SK-N-SH (cell line): ENCODE measurements around the gene MYLK4. TPM values are rescaled to one million over a fixed set of nuclear protein-coding genes. Genes with fewer than 3 reads are reported as not detected.

ENCODE experiments used
- CTCF ChIA-PET: fragments of 300-600, 350-600 bp; formaldehyde crosslinking; extraction: SDS; loops from one replicate; lab custom pipeline; 2021; lab: Yijun Ruan, JAX
- POLR2A ChIA-PET: fragments of 350-600 bp; sonication (Branson Sonifier 250); formaldehyde crosslinking; extraction: SDS; loops from one replicate; lab custom pipeline; 2020; ENCODE audit warnings: antibody characterized with exemption, inconsistent platforms; lab: Yijun Ruan, JAX
- DNase-seq: peaks from one replicate; pipeline ENCODE4 v3.0.0; 2012
- H2AFZ ChIP-seq: fragments of 200-600 bp; sonication (generic); 2 replicates; pipeline ENCODE4 v1.8.1; 2016; ENCODE audit warnings: antibody characterized with exemption, mild to moderate bottlenecking, low read depth
- H3F3A ChIP-seq: fragments of 200-600 bp; sonication (generic); replicated peaks from 2 replicates; pipeline ENCODE3; 2016; ENCODE audit warnings: antibody characterized with exemption, mild to moderate bottlenecking; ENCODE audit not compliant: insufficient read depth
- H3K27ac ChIP-seq, 2 experiments: fragments of 200-500 bp in 1 of 2; fragments of 200-600 bp in 1 of 2; sonication (Bioruptor generic) in 1 of 2; sonication (generic), shearing (Covaris generic) in 1 of 2; 2 replicates each; pipeline versions ENCODE4 v1.5.1 to v1.6.1; 2014 to 2016; ENCODE audit warnings: low read depth in 2 of 2, inconsistent platforms in 1 of 2, low read length in 1 of 2, mild to moderate bottlenecking in 1 of 2, mixed read lengths in 1 of 2
- H3K27me3 ChIP-seq: fragments of 200-600 bp; sonication (generic), shearing (Covaris generic); 2 replicates; pipeline ENCODE4 v1.6.1; 2016; ENCODE audit warnings: mixed run types; ENCODE audit not compliant: insufficient read depth
- H3K36me3 ChIP-seq, 2 experiments: fragments of 200-500 bp in 1 of 2; fragments of 200-600 bp in 1 of 2; sonication (Bioruptor generic) in 1 of 2; sonication (generic) in 1 of 2; replicated peaks in 1 of 2; 2 replicates each; pipeline versions ENCODE3 to v1.5.1; 2014 to 2016; ENCODE audit warnings: low read length in 1 of 2, mild to moderate bottlenecking in 1 of 2; ENCODE audit not compliant: insufficient read depth in 2 of 2, control insufficient read depth in 1 of 2
- H3K4me1 ChIP-seq, 2 experiments: fragments of 200-500 bp in 1 of 2; fragments of 200-600 bp in 1 of 2; sonication (Bioruptor generic) in 1 of 2; sonication (generic), shearing (Covaris generic) in 1 of 2; 2 replicates each; pipeline versions ENCODE4 v1.5.1 to v1.6.1; 2014 to 2016; ENCODE audit warnings: low read depth in 1 of 2, low read length in 1 of 2, mixed run types in 1 of 2; ENCODE audit not compliant: insufficient read depth in 2 of 2, control insufficient read depth in 1 of 2
- H3K4me2 ChIP-seq: fragments of 200-600 bp; sonication (generic), shearing (Covaris generic); 2 replicates; pipeline ENCODE4 v1.6.1; 2017; ENCODE audit warnings: mixed run types
- H3K4me3 ChIP-seq, 2 experiments: fragments of 200-500 bp in 1 of 2; fragments of 200-600 bp in 1 of 2; sonication (Bioruptor generic) in 1 of 2; sonication (generic), shearing (Covaris generic) in 1 of 2; 2 replicates each; pipeline versions ENCODE4 v1.5.1 to v1.8.1; 2014 to 2016; ENCODE audit warnings: low read depth in 2 of 2, inconsistent platforms in 1 of 2, low read length in 1 of 2, mild to moderate bottlenecking in 1 of 2, mixed read lengths in 1 of 2, moderate library complexity in 1 of 2
- H3K79me2 ChIP-seq: fragments of 200-600 bp; sonication (generic); 2 replicates; pipeline ENCODE4 v1.8.1; 2017; ENCODE audit warnings: mild to moderate bottlenecking; ENCODE audit not compliant: insufficient read depth
- H3K9ac ChIP-seq: fragments of 200-600 bp; sonication (generic); 2 replicates; pipeline ENCODE4 v1.6.1; 2017; ENCODE audit warnings: mixed run types
- H3K9me2 ChIP-seq: fragments of 200-600 bp; sonication (generic); 2 replicates; pipeline ENCODE4 v1.6.1; 2017; ENCODE audit warnings: mixed run types
- H3K9me3 ChIP-seq: fragments of 200-600 bp; sonication (generic); 2 replicates; pipeline ENCODE4 v1.6.1; 2017; ENCODE audit warnings: mixed run types, mild to moderate bottlenecking, moderate library complexity
- H4K20me1 ChIP-seq: fragments of 200-600 bp; sonication (generic); 2 replicates; pipeline ENCODE4 v1.6.1; 2017; ENCODE audit warnings: mild to moderate bottlenecking, mixed run types; ENCODE audit not compliant: insufficient read depth
- CHD2 ChIP-seq: fragments of 150-350 bp; IDR thresholded peaks from 2 replicates; pipeline ENCODE4 v1.6.1; 2018; ENCODE audit warnings: low read length; ENCODE audit not compliant: partially characterized antibody
- ELF1 ChIP-seq: IDR thresholded peaks from 2 replicates; pipeline ENCODE4 v1.4.0; 2012
- EP300 ChIP-seq, 2 experiments: IDR thresholded peaks; 2 replicates each; pipeline versions ENCODE4 v1.4.0 to v1.6.1; 2012; ENCODE audit warnings: borderline replicate concordance in 1 of 2, low read depth in 1 of 2, low read length in 1 of 2
- FOSL2 ChIP-seq: IDR thresholded peaks from 2 replicates; pipeline ENCODE4 v1.4.0; 2012; ENCODE audit warnings: low read depth, mild to moderate bottlenecking, moderate library complexity, borderline replicate concordance
- FOXJ3 ChIP-seq: sonication (generic); formaldehyde crosslinking; IDR thresholded peaks from 2 replicates; pipeline ENCODE4 v1.5.1; 2020; ENCODE audit warnings: mild to moderate bottlenecking, missing genetic modification reagents
- GABPA ChIP-seq: IDR thresholded peaks from 2 replicates; pipeline ENCODE4 v1.4.0; 2012; ENCODE audit warnings: low read depth, mild to moderate bottlenecking
- JUND ChIP-seq: IDR thresholded peaks from 2 replicates; pipeline ENCODE4 v1.4.0; 2012
- MEF2A ChIP-seq: IDR thresholded peaks from 2 replicates; pipeline ENCODE4 v1.4.0; 2012; ENCODE audit warnings: low read depth, borderline replicate concordance
- MXI1 ChIP-seq: IDR thresholded peaks from 2 replicates; pipeline ENCODE4 v1.6.1; 2012; ENCODE audit warnings: mild to moderate bottlenecking, low read depth, low read length, improper control_type of control experiment
- NFIC ChIP-seq: IDR thresholded peaks from 2 replicates; pipeline ENCODE4 v1.4.0; 2012; ENCODE audit warnings: borderline replicate concordance
- POLR2AphosphoS5 ChIP-seq: IDR thresholded peaks from 2 replicates; pipeline ENCODE4 v1.6.1; 2012; ENCODE audit warnings: low read depth, low read length
- RAD21 ChIP-seq: IDR thresholded peaks from 2 replicates; pipeline ENCODE4 v1.6.1; 2012; ENCODE audit warnings: mild to moderate bottlenecking, low read length
- RCOR1 ChIP-seq: fragments of 150-350 bp; IDR thresholded peaks from 2 replicates; pipeline ENCODE4 v1.6.1; 2017; ENCODE audit warnings: antibody characterized with exemption, low read length
- RFX5 ChIP-seq: IDR thresholded peaks from 2 replicates; pipeline ENCODE4 v1.6.1; 2012; ENCODE audit warnings: mild to moderate bottlenecking, improper control_type of control experiment, low read length
- RXRA ChIP-seq: IDR thresholded peaks from 2 replicates; pipeline ENCODE4 v1.4.0; 2012; ENCODE audit warnings: low read depth, mild to moderate bottlenecking, borderline replicate concordance
- SMC3 ChIP-seq: IDR thresholded peaks from 2 replicates; pipeline ENCODE4 v1.6.1; 2012; ENCODE audit warnings: low read depth, low read length, improper control_type of control experiment
- TAF1 ChIP-seq: IDR thresholded peaks from 2 replicates; pipeline ENCODE4 v1.6.1; 2012; ENCODE audit warnings: low read depth, mild to moderate bottlenecking, low read length, moderate library complexity, borderline replicate concordance
- TCF12 ChIP-seq: IDR thresholded peaks from 2 replicates; pipeline ENCODE4 v1.4.0; 2012
- TEAD4 ChIP-seq: IDR thresholded peaks from 2 replicates; pipeline ENCODE4 v1.4.0; 2012; ENCODE audit warnings: mild to moderate bottlenecking, borderline replicate concordance; ENCODE audit not compliant: insufficient read depth
- WGBS: methylation state at CpG from one replicate; pipeline ENCODE4 v1.1.6; 2017; ENCODE audit warnings: low lambda C conversion rate; 5-methylcytosine and 5-hydroxymethylcytosine counted together
- polyA plus RNA-seq, 3 experiments: library from polyadenylated mRNA; depleted of rRNA; stranded (reverse); fragments of >200 nt; gene quantifications; 2 replicates each; pipeline ENCODE4 v1.2.3, GENCODE V29; 2012
- TF ChIP-seq, protein P1 (sequence below): IDR thresholded peaks from 2 replicates; pipeline ENCODE4 v1.4.0; 2012; ENCODE audit warnings: low read depth
- TF ChIP-seq, protein P2 (sequence below): fragments of 200-600 bp; sonication (generic); IDR thresholded peaks from 2 replicates; pipeline ENCODE4 v1.6.1; 2017; ENCODE audit warnings: antibody characterized with exemption, mild to moderate bottlenecking, moderate library complexity
- TF ChIP-seq, protein P3 (sequence below): fragments of 150-350 bp; IDR thresholded peaks from 2 replicates; pipeline ENCODE4 v1.6.1; 2017; ENCODE audit warnings: antibody characterized with exemption, low read length, low read depth, borderline replicate concordance
- TF ChIP-seq, protein P4 (sequence below): IDR thresholded peaks from 2 replicates; pipeline ENCODE4 v1.6.1; 2012; ENCODE audit warnings: mild to moderate bottlenecking, low read depth, low read length, moderate library complexity
- TF ChIP-seq, protein P5 (sequence below): IDR thresholded peaks from 2 replicates; pipeline ENCODE4 v1.4.0; 2012; ENCODE audit warnings: low read depth, borderline replicate concordance
- TF ChIP-seq, protein P6 (sequence below): fragments of 150-350 bp; IDR thresholded peaks from 2 replicates; pipeline ENCODE4 v1.6.1; 2016; ENCODE audit warnings: mild to moderate bottlenecking, low read depth, low read length

Gene MYLK4
- polyA plus RNA-seq, 1 of the 3 experiments (the other 2 are of a cell fraction) = 0.16 TPM

DNA sequence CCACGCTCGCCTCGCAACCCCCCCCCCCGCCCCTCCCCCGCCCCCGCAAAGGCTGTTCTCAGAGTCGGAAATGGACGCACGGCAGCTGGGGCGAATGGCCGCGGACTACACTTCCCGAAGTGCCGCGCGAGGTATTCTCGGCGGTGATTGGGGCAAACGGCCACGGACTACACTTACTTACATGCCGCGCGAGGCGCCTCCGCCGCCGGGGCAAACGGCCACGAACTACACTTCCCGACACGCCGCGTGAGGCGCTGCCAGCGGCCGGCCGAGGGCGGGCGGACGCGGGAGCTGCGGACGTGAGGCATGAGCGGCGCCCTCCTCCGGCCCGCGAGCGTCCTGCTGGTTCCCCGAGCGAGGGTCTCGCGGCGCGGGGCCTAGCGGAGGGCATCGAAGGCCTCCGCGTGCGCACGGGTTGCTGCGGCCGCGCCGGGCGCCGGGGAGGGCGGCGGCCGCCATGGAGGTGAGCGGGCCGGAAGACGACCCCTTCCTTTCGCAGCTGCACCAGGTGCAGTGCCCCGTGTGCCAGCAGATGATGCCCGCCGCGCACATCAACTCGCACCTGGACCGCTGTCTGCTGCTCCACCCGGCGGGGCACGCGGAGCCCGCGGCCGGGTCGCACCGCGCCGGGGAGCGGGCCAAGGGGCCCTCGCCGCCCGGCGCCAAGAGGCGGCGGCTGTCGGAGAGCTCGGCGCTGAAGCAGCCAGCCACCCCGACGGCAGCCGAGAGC, 14.6 kb upstream of the MYLK4 start, which contains the start of gene WRNIP1:
Gene WRNIP1 (plus strand): TSS at position 228 of the 730 bp plus-strand sequence. CDS start 230 bp downstream, at position 458.
- Histone ChIP-seq H3K9me3 (no peaks in the 10 kb centered on the region), H3K4me3 (peak within 1 kb of the TSS; percentile 86 to 91), H3K27me3 (no peaks in the 10 kb centered on the region), H3K4me1 (peaks cover 11 to 25% of the 10 kb centered on the region in 2 experiments; a peak in 3 of 4 replicates), H4K20me1 (peaks cover 28% of the 10 kb centered on the region), H3K9ac (peak within 1 kb of the TSS; percentile 94), H3K9me2 (no peaks in the 10 kb centered on the region), H2AFZ (peak within 1 kb of the TSS; percentile 91), H3K79me2 (peaks cover 44% of the 10 kb centered on the region), H3K27ac (peak within 1 kb of the TSS; percentile 91 to 96), H3K4me2 (peak within 1 kb of the TSS; percentile 96), H3F3A (peaks cover 8% of the 10 kb centered on the region), H3K36me3 (peaks cover 14 to 16% of the 10 kb centered on the region in 2 experiments)
- ChIA-PET CTCF (interaction anchor here (0.6 to 9.3 kb wide), 20 partner anchors 9 to 192 kb away, joined by 3 to 100 read pairs (median 4); partner anchors contain the start of genes MYLK4 and SERPINB1), POLR2A (interaction anchor here (0.9 to 1.4 kb wide), 3 partner anchors 10 to 223 kb away, joined by 3 read pairs; no protein-coding TSS in a partner anchor)
- no CpG with 5 or more reads among the region's 104 CpGs for WGBS
- DNase-seq = peak; percentile 96
- TF ChIP-seq RAD21 = no peak
- TF ChIP-seq, protein P1, sequence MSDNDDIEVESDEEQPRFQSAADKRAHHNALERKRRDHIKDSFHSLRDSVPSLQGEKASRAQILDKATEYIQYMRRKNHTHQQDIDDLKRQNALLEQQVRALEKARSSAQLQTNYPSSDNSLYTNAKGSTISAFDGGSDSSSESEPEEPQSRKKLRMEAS = peak; percentile 19; the same call in 1 of the 2 replicates
- TF ChIP-seq TAF1 = no peak; the same call in 1 of the 2 replicates
- TF ChIP-seq JUND = no peak
- peak; percentile 63 for TF ChIP-seq GABPA
- TF ChIP-seq TCF12 = 0 out of 2 replicates have a peak, but pooled peaks have one; percentile 21
- TF ChIP-seq, protein P2, sequence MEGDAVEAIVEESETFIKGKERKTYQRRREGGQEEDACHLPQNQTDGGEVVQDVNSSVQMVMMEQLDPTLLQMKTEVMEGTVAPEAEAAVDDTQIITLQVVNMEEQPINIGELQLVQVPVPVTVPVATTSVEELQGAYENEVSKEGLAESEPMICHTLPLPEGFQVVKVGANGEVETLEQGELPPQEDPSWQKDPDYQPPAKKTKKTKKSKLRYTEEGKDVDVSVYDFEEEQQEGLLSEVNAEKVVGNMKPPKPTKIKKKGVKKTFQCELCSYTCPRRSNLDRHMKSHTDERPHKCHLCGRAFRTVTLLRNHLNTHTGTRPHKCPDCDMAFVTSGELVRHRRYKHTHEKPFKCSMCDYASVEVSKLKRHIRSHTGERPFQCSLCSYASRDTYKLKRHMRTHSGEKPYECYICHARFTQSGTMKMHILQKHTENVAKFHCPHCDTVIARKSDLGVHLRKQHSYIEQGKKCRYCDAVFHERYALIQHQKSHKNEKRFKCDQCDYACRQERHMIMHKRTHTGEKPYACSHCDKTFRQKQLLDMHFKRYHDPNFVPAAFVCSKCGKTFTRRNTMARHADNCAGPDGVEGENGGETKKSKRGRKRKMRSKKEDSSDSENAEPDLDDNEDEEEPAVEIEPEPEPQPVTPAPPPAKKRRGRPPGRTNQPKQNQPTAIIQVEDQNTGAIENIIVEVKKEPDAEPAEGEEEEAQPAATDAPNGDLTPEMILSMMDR = peak; percentile 55
- TF ChIP-seq, protein P3, sequence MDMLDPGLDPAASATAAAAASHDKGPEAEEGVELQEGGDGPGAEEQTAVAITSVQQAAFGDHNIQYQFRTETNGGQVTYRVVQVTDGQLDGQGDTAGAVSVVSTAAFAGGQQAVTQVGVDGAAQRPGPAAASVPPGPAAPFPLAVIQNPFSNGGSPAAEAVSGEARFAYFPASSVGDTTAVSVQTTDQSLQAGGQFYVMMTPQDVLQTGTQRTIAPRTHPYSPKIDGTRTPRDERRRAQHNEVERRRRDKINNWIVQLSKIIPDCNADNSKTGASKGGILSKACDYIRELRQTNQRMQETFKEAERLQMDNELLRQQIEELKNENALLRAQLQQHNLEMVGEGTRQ = no peak
- TF ChIP-seq TEAD4 = no peak
- TF ChIP-seq, protein P4, sequence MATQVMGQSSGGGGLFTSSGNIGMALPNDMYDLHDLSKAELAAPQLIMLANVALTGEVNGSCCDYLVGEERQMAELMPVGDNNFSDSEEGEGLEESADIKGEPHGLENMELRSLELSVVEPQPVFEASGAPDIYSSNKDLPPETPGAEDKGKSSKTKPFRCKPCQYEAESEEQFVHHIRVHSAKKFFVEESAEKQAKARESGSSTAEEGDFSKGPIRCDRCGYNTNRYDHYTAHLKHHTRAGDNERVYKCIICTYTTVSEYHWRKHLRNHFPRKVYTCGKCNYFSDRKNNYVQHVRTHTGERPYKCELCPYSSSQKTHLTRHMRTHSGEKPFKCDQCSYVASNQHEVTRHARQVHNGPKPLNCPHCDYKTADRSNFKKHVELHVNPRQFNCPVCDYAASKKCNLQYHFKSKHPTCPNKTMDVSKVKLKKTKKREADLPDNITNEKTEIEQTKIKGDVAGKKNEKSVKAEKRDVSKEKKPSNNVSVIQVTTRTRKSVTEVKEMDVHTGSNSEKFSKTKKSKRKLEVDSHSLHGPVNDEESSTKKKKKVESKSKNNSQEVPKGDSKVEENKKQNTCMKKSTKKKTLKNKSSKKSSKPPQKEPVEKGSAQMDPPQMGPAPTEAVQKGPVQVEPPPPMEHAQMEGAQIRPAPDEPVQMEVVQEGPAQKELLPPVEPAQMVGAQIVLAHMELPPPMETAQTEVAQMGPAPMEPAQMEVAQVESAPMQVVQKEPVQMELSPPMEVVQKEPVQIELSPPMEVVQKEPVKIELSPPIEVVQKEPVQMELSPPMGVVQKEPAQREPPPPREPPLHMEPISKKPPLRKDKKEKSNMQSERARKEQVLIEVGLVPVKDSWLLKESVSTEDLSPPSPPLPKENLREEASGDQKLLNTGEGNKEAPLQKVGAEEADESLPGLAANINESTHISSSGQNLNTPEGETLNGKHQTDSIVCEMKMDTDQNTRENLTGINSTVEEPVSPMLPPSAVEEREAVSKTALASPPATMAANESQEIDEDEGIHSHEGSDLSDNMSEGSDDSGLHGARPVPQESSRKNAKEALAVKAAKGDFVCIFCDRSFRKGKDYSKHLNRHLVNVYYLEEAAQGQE = no peak
- TF ChIP-seq FOSL2 = no peak
- 0 out of 2 replicates have a peak, but pooled peaks have one; percentile 1 for TF ChIP-seq SMC3
- no peak for TF ChIP-seq RFX5
- peak; percentile 69; the same call in 1 of the 2 replicates for TF ChIP-seq ELF1
- no peak for TF ChIP-seq EP300 (IDR thresholded peaks at IDR 0.05; ENCODE audit: borderline replicate concordance in 1 of 2, low read depth in 1 of 2, low read length in 1 of 2)
- TF ChIP-seq POLR2AphosphoS5 = no peak; the same call in 1 of the 2 replicates
- TF ChIP-seq, protein P5, sequence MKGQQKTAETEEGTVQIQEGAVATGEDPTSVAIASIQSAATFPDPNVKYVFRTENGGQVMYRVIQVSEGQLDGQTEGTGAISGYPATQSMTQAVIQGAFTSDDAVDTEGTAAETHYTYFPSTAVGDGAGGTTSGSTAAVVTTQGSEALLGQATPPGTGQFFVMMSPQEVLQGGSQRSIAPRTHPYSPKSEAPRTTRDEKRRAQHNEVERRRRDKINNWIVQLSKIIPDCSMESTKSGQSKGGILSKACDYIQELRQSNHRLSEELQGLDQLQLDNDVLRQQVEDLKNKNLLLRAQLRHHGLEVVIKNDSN = peak; percentile 22; the same call in 1 of the 2 replicates
- TF ChIP-seq CHD2 = peak; percentile 98
- TF ChIP-seq MEF2A = no peak
- TF ChIP-seq NFIC = no peak
- TF ChIP-seq RXRA = no peak
- no peak for TF ChIP-seq FOXJ3 (CRISPR knock-in tag)
- TF ChIP-seq, protein P6, sequence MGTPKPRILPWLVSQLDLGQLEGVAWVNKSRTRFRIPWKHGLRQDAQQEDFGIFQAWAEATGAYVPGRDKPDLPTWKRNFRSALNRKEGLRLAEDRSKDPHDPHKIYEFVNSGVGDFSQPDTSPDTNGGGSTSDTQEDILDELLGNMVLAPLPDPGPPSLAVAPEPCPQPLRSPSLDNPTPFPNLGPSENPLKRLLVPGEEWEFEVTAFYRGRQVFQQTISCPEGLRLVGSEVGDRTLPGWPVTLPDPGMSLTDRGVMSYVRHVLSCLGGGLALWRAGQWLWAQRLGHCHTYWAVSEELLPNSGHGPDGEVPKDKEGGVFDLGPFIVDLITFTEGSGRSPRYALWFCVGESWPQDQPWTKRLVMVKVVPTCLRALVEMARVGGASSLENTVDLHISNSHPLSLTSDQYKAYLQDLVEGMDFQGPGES = no peak
- peak; percentile 68; the same call in 1 of the 2 replicates for TF ChIP-seq MXI1
- no peak for TF ChIP-seq RCOR1
